Skeletal muscle satellite cell (primary cell): ENCODE measurements around the gene PARP12.

Experiments
- H3K27me3 ChIP-seq: 2 replicates; pipeline ENCODE4 v1.7.0; 2013; ENCODE audit warnings: low read length; ENCODE audit not compliant: control insufficient read depth, insufficient read depth
- H3K36me3 ChIP-seq: 2 replicates; pipeline ENCODE4 v1.7.0; 2013; ENCODE audit warnings: mild to moderate bottlenecking, control low read depth, low read length; ENCODE audit not compliant: insufficient read depth
- H3K4me1 ChIP-seq: 2 replicates; pipeline ENCODE4 v1.7.0; 2013; ENCODE audit warnings: low read length; ENCODE audit not compliant: control insufficient read depth, insufficient read depth
- H3K4me2 ChIP-seq: 2 replicates; pipeline ENCODE4 v1.7.0; 2013; ENCODE audit warnings: mild to moderate bottlenecking, low read length
- H3K4me3 ChIP-seq: 2 replicates; pipeline ENCODE4 v1.7.0; 2013; ENCODE audit warnings: low read length
- H3K9ac ChIP-seq: 2 replicates; pipeline ENCODE4 v1.7.0; 2013; ENCODE audit warnings: mild to moderate bottlenecking, low read depth, low read length, moderate library complexity
- H3K9me3 ChIP-seq: replicated peaks from 2 replicates; pipeline ENCODE4 v1.7.0; 2013; ENCODE audit warnings: mild to moderate bottlenecking, control low read depth, low read length

PARP12 gene

GRCh38 chr7:140033036-140033435 lies 29.7 kb downstream of the PARP12 start:
- Histone ChIP-seq H3K4me1 (peaks cover 21% of the 10 kb centered on the region), H3K4me2 (no peak overlapping the region), H3K9me3 (no peaks in the 10 kb centered on the region), H3K27me3 (no peaks in the 10 kb centered on the region), H3K36me3 (no peaks in the 10 kb centered on the region), H3K9ac (no peak overlapping the region), H3K4me3 (no peak overlapping the region)

GRCh38 chr7:140031364-140031763 lies 31.4 kb downstream of the PARP12 start:
- Histone ChIP-seq H3K9ac (no peak overlapping the region), H3K36me3 (no peaks in the 10 kb centered on the region), H3K9me3 (no peaks in the 10 kb centered on the region), H3K4me3 (no peak overlapping the region), H3K4me2 (no peak overlapping the region), H3K4me1 (peaks cover 20% of the 10 kb centered on the region), H3K27me3 (no peaks in the 10 kb centered on the region)

DNA sequence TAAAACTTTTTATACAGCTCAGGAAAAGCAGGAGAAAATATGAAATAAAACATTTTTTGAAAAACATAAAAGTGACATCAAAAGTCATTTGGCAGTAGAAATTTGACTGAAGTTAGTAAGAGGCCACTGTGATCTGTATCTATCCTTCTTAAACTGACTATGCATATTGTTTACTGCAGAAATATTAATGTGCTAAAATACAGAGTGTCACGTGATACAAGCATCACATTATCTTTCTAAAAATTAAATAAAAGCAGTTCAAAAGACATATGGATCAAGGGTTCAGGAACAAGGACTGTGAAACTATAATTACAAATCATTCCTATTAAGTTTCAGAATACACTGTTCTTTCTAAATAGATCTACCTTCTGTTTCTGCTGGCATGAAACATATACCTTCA lies 33.7 kb downstream of the PARP12 start:
- Histone ChIP-seq H3K4me1 (peaks cover 6% of the 10 kb centered on the region), H3K9me3 (no peaks in the 10 kb centered on the region), H3K27me3 (no peaks in the 10 kb centered on the region), H3K4me3 (no peak overlapping the region), H3K9ac (no peak overlapping the region), H3K36me3 (no peaks in the 10 kb centered on the region), H3K4me2 (no peak overlapping the region)

DNA sequence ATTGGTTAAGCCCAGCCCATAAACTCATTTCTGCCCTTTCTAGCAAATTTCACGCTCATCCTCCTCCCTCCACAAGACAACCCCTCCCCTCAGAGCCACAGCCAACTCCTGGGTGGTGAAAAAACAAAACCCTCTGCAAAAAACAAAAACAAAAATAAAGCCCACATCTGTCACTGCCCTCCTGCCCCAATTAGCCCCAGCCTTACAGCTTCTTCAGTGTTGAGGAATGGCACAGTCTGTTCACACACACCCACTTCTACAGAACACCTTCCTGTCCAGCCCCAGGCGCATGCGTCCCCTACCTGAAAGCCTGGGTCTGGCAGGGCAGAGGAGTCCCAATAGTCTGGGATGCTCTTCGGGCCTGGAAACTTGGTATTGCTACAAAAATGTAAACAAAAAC lies 34.4 kb downstream of the PARP12 start:
- no peak overlapping the region for H3K4me2 ChIP-seq
- H3K4me1 ChIP-seq, result peaks cover 3% of the 10 kb centered on the region
- H3K27me3 ChIP-seq, result no peaks in the 10 kb centered on the region
- H3K9ac ChIP-seq, result no peak overlapping the region
- no peaks in the 10 kb centered on the region for H3K36me3 ChIP-seq
- no peaks in the 10 kb centered on the region for H3K9me3 ChIP-seq
- no peak overlapping the region for H3K4me3 ChIP-seq

DNA sequence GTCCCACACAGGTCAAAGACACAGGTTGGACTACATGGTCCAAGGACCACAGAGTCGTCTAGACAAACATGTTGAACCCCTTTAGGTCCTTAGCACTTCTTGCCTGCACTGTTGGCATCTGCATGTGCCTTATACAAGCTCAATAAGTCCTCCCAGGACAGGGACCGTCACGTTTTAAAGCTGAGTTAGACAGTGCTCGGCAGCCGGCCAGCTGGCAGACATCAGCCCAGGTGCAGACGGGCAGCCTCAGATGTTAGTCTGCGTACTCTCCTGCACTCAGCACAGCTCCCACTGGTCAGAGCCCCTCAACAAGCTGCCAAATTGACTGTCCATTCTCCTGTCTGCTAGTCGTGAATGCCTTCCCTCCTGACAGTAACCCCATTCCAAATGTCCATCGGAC lies 34.9 kb downstream of the PARP12 start:
- no peaks in the 10 kb centered on the region for H3K9me3 ChIP-seq
- no peaks in the 10 kb centered on the region for H3K27me3 ChIP-seq
- H3K4me3 ChIP-seq, result no peak overlapping the region
- H3K9ac ChIP-seq, result no peak overlapping the region
- no peak overlapping the region for H3K4me2 ChIP-seq
- H3K36me3 ChIP-seq, result no peaks in the 10 kb centered on the region
- H3K4me1 ChIP-seq, result no peaks in the 10 kb centered on the region

- Histone ChIP-seq H3K36me3 (no peaks in the 10 kb centered on the region), H3K4me1 (peaks cover 6% of the 10 kb centered on the region), H3K9me3 (no peaks in the 10 kb centered on the region), H3K4me3 (no peak overlapping the region), H3K9ac (no peak overlapping the region), H3K4me2 (no peak overlapping the region), H3K27me3 (no peaks in the 10 kb centered on the region)
Observed at GRCh38 chr7:140026935-140027334, 35.8 kb downstream of the PARP12 start.

- Histone ChIP-seq H3K36me3 (no peaks in the 10 kb centered on the region), H3K4me2 (no peak overlapping the region), H3K9me3 (no peaks in the 10 kb centered on the region), H3K4me3 (no peak overlapping the region), H3K9ac (no peak overlapping the region), H3K27me3 (no peaks in the 10 kb centered on the region), H3K4me1 (peaks cover 6% of the 10 kb centered on the region)
Observed at GRCh38 chr7:140025814-140026433, 36.8 kb downstream of the PARP12 start.

- Histone ChIP-seq H3K4me3 (no peak overlapping the region), H3K9ac (no peak overlapping the region), H3K4me1 (peaks cover 6% of the 10 kb centered on the region), H3K36me3 (no peaks in the 10 kb centered on the region), H3K9me3 (no peaks in the 10 kb centered on the region), H3K27me3 (no peaks in the 10 kb centered on the region), H3K4me2 (no peak overlapping the region)
Observed at GRCh38 chr7:140025241-140025640, 37.5 kb downstream of the PARP12 start.

GRCh38 chr7:140024585-140024984 lies 38.2 kb downstream of the PARP12 start:
- peaks cover 6% of the 10 kb centered on the region for H3K4me1 ChIP-seq
- no peaks in the 10 kb centered on the region for H3K36me3 ChIP-seq
- H3K4me3 ChIP-seq, result no peak overlapping the region
- peaks cover 2% of the 10 kb centered on the region for H3K27me3 ChIP-seq
- no peak overlapping the region for H3K9ac ChIP-seq
- no peak overlapping the region for H3K4me2 ChIP-seq
- no peaks in the 10 kb centered on the region for H3K9me3 ChIP-seq

GRCh38 chr7:140023728-140024127 lies 39.0 kb downstream of the PARP12 start:
- Histone ChIP-seq H3K9ac (no peak overlapping the region), H3K4me1 (peaks cover 6% of the 10 kb centered on the region), H3K4me3 (no peak overlapping the region), H3K4me2 (no peak overlapping the region), H3K27me3 (peaks cover 10% of the 10 kb centered on the region), H3K9me3 (no peaks in the 10 kb centered on the region), H3K36me3 (no peaks in the 10 kb centered on the region)

DNA sequence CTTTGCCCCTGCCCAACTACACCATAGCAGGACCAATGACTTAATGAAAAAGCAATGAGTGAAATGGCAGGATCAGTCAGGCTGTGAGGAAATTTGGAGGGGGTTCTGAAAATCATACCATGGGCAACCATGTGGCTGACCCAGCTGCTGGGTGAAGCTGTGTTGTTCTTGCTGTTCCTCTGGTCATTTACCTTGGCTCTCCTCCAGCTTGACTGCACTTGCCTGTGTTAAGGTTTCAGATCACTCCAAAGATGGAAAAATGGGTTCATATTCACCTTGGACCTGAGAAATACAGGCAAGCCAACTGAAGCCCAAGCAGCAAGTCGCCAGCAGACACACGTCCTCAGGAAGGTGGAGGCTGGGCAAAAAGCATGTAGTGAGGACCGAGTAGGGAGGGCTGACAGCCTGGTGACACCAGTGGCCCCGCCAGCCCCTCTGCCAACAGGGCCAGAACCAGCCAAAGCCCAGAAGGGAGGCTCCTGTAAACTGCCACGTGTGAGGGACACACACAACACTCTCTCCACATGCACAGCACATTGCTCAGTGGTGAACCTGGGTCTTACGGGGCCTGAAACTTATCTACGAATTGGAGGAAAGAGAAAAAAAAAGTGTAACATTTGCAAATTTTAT lies 40.1 kb downstream of the PARP12 start:
- no peaks in the 10 kb centered on the region for H3K36me3 ChIP-seq
- H3K9me3 ChIP-seq, result no peaks in the 10 kb centered on the region
- no peak overlapping the region for H3K9ac ChIP-seq
- H3K27me3 ChIP-seq, result peaks cover 16% of the 10 kb centered on the region
- peaks cover 6% of the 10 kb centered on the region for H3K4me1 ChIP-seq
- H3K4me3 ChIP-seq, result no peak overlapping the region
- H3K4me2 ChIP-seq, result no peak overlapping the region

DNA sequence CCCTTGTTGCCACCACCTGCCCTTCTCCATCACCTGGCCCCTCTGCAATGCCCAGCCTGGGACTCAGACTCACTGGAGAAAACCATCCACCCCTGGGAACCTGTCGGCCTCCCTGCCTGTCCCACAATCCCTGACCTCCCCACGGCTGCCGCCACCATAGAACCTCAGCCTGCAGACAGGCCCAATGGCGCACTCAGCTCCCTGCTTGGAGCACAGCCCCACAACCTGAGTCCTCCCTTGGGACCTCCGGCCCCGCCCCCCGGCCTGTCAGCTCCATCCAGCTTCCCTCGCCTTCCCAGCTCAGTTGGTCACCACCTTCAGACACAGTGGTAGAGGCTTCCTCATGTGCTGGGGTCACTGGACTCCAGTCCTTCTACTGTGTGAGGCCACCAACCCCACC lies 41.1 kb downstream of the PARP12 start:
- H3K4me3 ChIP-seq, result no peak overlapping the region
- no peak overlapping the region for H3K9ac ChIP-seq
- H3K36me3 ChIP-seq, result no peaks in the 10 kb centered on the region
- H3K27me3 ChIP-seq, result peaks cover 20% of the 10 kb centered on the region
- H3K4me1 ChIP-seq, result peaks cover 6% of the 10 kb centered on the region
- H3K4me2 ChIP-seq, result no peak overlapping the region
- no peaks in the 10 kb centered on the region for H3K9me3 ChIP-seq
